Naive thymus-derived CD4-positive, alpha-beta T cell (primary cell): ENCODE data around the gene EFHC1. TPM values are rescaled to one million over a fixed set of nuclear protein-coding genes. Genes with fewer than 3 reads are reported as not detected.

ENCODE experiments used
- ATAC-seq: fragments of 150-1000 bp; cut with Tn5 transposase; 2 replicates; pipeline ENCODE4 v1.10.0; 2021; ENCODE audit warnings: mild to moderate bottlenecking, moderate library complexity
- CTCF ChIA-PET: fragments of 350-600 bp; sonication (Branson Sonifier 250); formaldehyde crosslinking; loops from one replicate; lab custom pipeline; 2021; ENCODE audit warnings: antibody characterized with exemption; lab: Charles Lee
- POLR2A ChIA-PET: fragments of 350-600 bp; sonication (Branson Sonifier 250); formaldehyde crosslinking; loops from one replicate; lab custom pipeline; 2021; ENCODE audit warnings: antibody characterized with exemption, inconsistent platforms; lab: Charles Lee
- DNase-seq, 9 donors: peaks; one replicate each; pipeline versions ENCODE4 v3.0.0 to v3.0.0-alpha.2; 2020 to 2022; ENCODE audit warnings: mixed read lengths in 1 of 9
- H3K27ac ChIP-seq: one replicate; pipeline ENCODE4 v1.7.0; 2013; ENCODE audit warnings: mild to moderate bottlenecking, low read depth, low read length, moderate library complexity
- H3K27me3 ChIP-seq, 2 donors: one replicate each; pipeline ENCODE4 v1.7.0; 2013; ENCODE audit warnings: low read length in 2 of 2, mild to moderate bottlenecking in 2 of 2, moderate library complexity in 2 of 2; ENCODE audit not compliant: control insufficient read depth in 2 of 2, insufficient read depth in 2 of 2
- H3K36me3 ChIP-seq, 3 experiments: 1 replicate in 2 of 3; 2 replicates in 1 of 3; pipeline ENCODE4 v1.7.0; 2013; ENCODE audit warnings: low read length in 3 of 3, mild to moderate bottlenecking in 3 of 3, moderate library complexity in 1 of 3; ENCODE audit not compliant: insufficient read depth in 3 of 3, control insufficient read depth in 2 of 3
- H3K4me1 ChIP-seq, 2 donors: one replicate each; pipeline ENCODE4 v1.7.0; 2013; ENCODE audit warnings: low read length in 2 of 2, mild to moderate bottlenecking in 2 of 2, moderate library complexity in 1 of 2; ENCODE audit not compliant: control insufficient read depth in 2 of 2, insufficient read depth in 2 of 2
- H3K4me3 ChIP-seq: 2 replicates; pipeline ENCODE4 v1.7.0; 2013; ENCODE audit warnings: mild to moderate bottlenecking, low read length
- H3K9me3 ChIP-seq, 3 experiments: 1 replicate in 2 of 3; 2 replicates in 1 of 3; pipeline ENCODE4 v1.7.0; 2013; ENCODE audit warnings: low read length in 3 of 3; ENCODE audit not compliant: control insufficient read depth in 2 of 3
- H3K27ac Mint-ChIP-seq, 9 donors: one replicate each; pipeline ENCODE4 v1.8.0; 2020 to 2022; ENCODE audit warnings: mixed read lengths in 9 of 9, mild to moderate bottlenecking in 8 of 9, moderate library complexity in 5 of 9, inconsistent platforms in 2 of 9
- H3K27me3 Mint-ChIP-seq, 5 donors: one replicate each; pipeline ENCODE4 v1.8.0; 2021 to 2022; ENCODE audit warnings: mixed read lengths in 5 of 5, mild to moderate bottlenecking in 1 of 5
- H3K36me3 Mint-ChIP-seq, 5 donors: one replicate each; pipeline ENCODE4 v1.8.0; 2020 to 2022; ENCODE audit warnings: mixed read lengths in 5 of 5, mild to moderate bottlenecking in 3 of 5, inconsistent platforms in 1 of 5
- H3K4me1 Mint-ChIP-seq, 7 donors: one replicate each; pipeline ENCODE4 v1.8.0; 2020 to 2022; ENCODE audit warnings: mixed read lengths in 7 of 7, mild to moderate bottlenecking in 3 of 7, inconsistent platforms in 1 of 7
- H3K4me3 Mint-ChIP-seq, 10 donors: one replicate each; pipeline ENCODE4 v1.8.0; 2020 to 2022; ENCODE audit warnings: mild to moderate bottlenecking in 10 of 10, mixed read lengths in 10 of 10, moderate library complexity in 6 of 10, inconsistent platforms in 2 of 10
- H3K9me3 Mint-ChIP-seq, 11 donors: one replicate each; pipeline ENCODE4 v1.8.0; 2020 to 2022; ENCODE audit warnings: mixed read lengths in 11 of 11, mild to moderate bottlenecking in 4 of 11, inconsistent platforms in 1 of 11, moderate library complexity in 1 of 11
- intact Hi-C, 2 donors: fragments of 100-400 bp; cut with micrococcal nuclease; formaldehyde crosslinking; loops; one replicate each; pipeline ENCODE4 v1.15.1; 2023
- polyA plus RNA-seq, 2 donors: library from polyadenylated mRNA; unstranded; fragments of 300-500 nt; fragmentation: Illumina TruSeq; gene quantifications; one replicate each; pipeline ENCODE4 v1.2.3, GENCODE V29; 2021
- total RNA-seq, 6 experiments: library from RNA in 5 of 6; stranded (reverse) in 5 of 6; gene quantifications; 1 replicate in 5 of 6; 2 replicates in 1 of 6; pipeline ENCODE4 v1.2.3 and lab custom pipeline; 2021 to 2026

The EFHC1 gene
- total and polyA plus RNA-seq, 7 experiments from 2014 or later = 1.9 to 13.8 (median 5.8) TPM

DNA sequence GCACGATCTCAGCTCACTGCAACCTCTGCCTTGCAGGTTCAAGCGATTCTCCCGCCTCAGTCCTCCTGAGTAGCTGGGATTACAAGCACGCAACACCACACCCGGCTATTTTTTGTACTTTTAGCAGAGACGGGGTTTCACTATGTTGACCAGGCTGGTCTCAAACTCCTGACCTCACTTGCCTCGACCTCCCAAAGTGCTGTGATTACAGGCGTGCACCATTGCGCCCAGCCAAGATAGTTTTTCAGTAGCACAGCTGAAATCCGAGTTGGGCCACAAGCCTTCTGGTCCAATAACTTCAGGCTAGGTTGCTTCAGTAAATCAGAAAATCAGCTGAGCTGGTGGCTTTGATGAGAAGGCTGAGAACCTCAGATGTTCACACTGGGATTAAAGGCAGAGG, 91.0 kb downstream of the EFHC1 start:
- no peaks in the 10 kb centered on the region for H3K27me3 ChIP-seq
- peaks cover 0 to 2% (median 0%) of the 10 kb centered on the region in 11 donors for H3K9me3 Mint-ChIP-seq
- H3K4me3 Mint-ChIP-seq = no peak overlapping the region
- ATAC-seq = no peak
- intact Hi-C loops = no loop called here
- H3K9me3 ChIP-seq = no peaks in the 10 kb centered on the region
- no peaks in the 10 kb centered on the region for H3K4me1 ChIP-seq
- peaks cover 0 to 7% (median 0%) of the 10 kb centered on the region in 7 donors for H3K4me1 Mint-ChIP-seq
- H3K36me3 Mint-ChIP-seq = peaks cover 10 to 71% (median 35%) of the 10 kb centered on the region in 5 donors
- DNase-seq = no peak
- ChIA-PET CTCF (interaction anchor here (0.6 kb wide), 1 partner anchor 195 kb away, joined by 4 read pairs; no protein-coding TSS in a partner anchor), POLR2A (no interaction called here)
- H3K4me3 ChIP-seq = no peak overlapping the region
- H3K36me3 ChIP-seq = peaks cover 3 to 64% (median 5%) of the 10 kb centered on the region in 3 experiments
- H3K27me3 Mint-ChIP-seq = no peaks in the 10 kb centered on the region
- no peak overlapping the region for H3K27ac ChIP-seq
- no peak overlapping the region for H3K27ac Mint-ChIP-seq

DNA sequence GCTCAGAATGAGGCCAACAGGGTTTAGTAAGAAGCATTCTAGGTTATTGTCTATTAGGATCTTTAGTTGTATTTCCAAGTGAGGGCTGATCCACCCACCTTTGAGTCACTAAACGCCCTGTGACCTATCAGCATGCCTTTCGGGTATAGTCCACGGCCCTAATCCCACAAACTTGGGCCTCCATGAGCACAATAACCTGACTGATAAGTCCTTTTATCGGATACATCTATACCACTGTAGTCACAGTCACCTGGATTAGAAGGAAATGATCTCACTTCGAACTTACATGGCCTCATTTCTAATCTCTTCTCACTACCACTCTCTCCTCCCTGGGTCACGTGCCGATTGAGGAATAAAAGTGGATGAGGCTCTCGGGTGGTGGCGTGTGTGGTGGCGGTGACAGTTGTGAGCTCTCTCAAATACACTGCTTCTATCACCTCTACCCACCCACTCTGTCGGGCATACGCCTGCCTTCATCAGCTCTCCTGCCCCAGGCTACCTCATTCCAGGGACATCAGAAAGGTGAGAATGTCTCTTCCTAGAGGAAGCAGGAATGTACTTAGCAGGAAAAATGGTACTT, 91.5 kb downstream of the EFHC1 start:
- H3K4me3 ChIP-seq = no peak overlapping the region
- no peak overlapping the region for H3K27ac ChIP-seq
- H3K27me3 ChIP-seq = no peaks in the 10 kb centered on the region
- Mint-ChIP-seq H3K27me3 (no peaks in the 10 kb centered on the region), H3K4me1 (peaks cover 0 to 12% (median 0%) of the 10 kb centered on the region in 7 donors), H3K9me3 (peaks cover 0 to 2% (median 0%) of the 10 kb centered on the region in 11 donors), H3K4me3 (no peak overlapping the region), H3K36me3 (peaks cover 10 to 68% (median 31%) of the 10 kb centered on the region in 5 donors), H3K27ac (peak overlapping the region in 1 of 9 donors; percentile 28)
- peaks cover 3 to 63% (median 5%) of the 10 kb centered on the region in 3 experiments for H3K36me3 ChIP-seq
- no peak for ATAC-seq
- ChIA-PET POLR2A (no interaction called here), CTCF (no interaction called here)
- no peak for DNase-seq
- no peaks in the 10 kb centered on the region for H3K9me3 ChIP-seq
- no peaks in the 10 kb centered on the region for H3K4me1 ChIP-seq
- intact Hi-C loops = no loop called here

GRCh38 chr6:52512199-52512598, 92.1 kb downstream of the EFHC1 start:
- ChIA-PET POLR2A (no interaction called here), CTCF (no interaction called here)
- intact Hi-C loops = no loop called here
- no peak overlapping the region for H3K27ac ChIP-seq
- ATAC-seq = no peak
- peaks cover 10 to 68% (median 31%) of the 10 kb centered on the region in 5 donors for H3K36me3 Mint-ChIP-seq
- peaks cover 0 to 12% (median 0%) of the 10 kb centered on the region in 7 donors for H3K4me1 Mint-ChIP-seq
- H3K4me1 ChIP-seq = no peaks in the 10 kb centered on the region
- H3K4me3 ChIP-seq = no peak overlapping the region
- no peak overlapping the region for H3K4me3 Mint-ChIP-seq
- H3K36me3 ChIP-seq = peaks cover 3 to 64% (median 5%) of the 10 kb centered on the region in 3 experiments
- no peak for DNase-seq
- H3K27ac Mint-ChIP-seq = no peak overlapping the region
- no peaks in the 10 kb centered on the region for H3K9me3 ChIP-seq
- H3K27me3 Mint-ChIP-seq = no peaks in the 10 kb centered on the region
- peaks cover 0 to 2% (median 0%) of the 10 kb centered on the region in 11 donors for H3K9me3 Mint-ChIP-seq
- H3K27me3 ChIP-seq = no peaks in the 10 kb centered on the region

DNA sequence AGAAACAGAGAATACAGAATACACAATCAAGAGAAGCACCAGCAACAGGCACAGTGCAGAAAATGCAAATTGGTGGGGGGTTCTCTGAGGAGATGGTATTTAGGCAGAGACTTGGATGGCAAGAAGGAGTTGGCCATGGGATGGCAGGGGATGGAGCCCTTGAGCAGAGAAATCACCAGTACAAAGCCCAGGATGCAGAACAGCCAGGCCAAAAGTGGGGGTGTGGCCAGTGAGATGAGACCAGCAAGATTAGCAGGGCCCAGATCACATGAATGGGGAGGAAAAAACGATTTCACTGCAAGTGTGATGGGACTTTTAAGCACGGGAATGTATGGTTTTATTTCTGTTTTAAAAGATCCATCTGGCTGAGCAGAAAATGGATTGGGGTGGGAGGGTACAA, 93.3 kb downstream of the EFHC1 start:
- H3K4me1 Mint-ChIP-seq = peaks cover 0 to 19% (median 0%) of the 10 kb centered on the region in 7 donors
- no peaks in the 10 kb centered on the region for H3K27me3 Mint-ChIP-seq
- no peak overlapping the region for H3K27ac ChIP-seq
- intact Hi-C loops = no loop called here
- H3K9me3 ChIP-seq = no peaks in the 10 kb centered on the region
- no peak for ATAC-seq
- peaks cover 3 to 52% (median 5%) of the 10 kb centered on the region in 3 experiments for H3K36me3 ChIP-seq
- H3K4me3 ChIP-seq = no peak overlapping the region
- ChIA-PET POLR2A (no interaction called here), CTCF (no interaction called here)
- no peaks in the 10 kb centered on the region for H3K27me3 ChIP-seq
- no peaks in the 10 kb centered on the region for H3K4me1 ChIP-seq
- DNase-seq = no peak
- peaks cover 0 to 2% (median 0%) of the 10 kb centered on the region in 11 donors for H3K9me3 Mint-ChIP-seq
- H3K36me3 Mint-ChIP-seq = peaks cover 7 to 57% (median 28%) of the 10 kb centered on the region in 5 donors
- H3K4me3 Mint-ChIP-seq = no peak overlapping the region
- H3K27ac Mint-ChIP-seq = peak overlapping the region in 1 of 9 donors; percentile 48

DNA sequence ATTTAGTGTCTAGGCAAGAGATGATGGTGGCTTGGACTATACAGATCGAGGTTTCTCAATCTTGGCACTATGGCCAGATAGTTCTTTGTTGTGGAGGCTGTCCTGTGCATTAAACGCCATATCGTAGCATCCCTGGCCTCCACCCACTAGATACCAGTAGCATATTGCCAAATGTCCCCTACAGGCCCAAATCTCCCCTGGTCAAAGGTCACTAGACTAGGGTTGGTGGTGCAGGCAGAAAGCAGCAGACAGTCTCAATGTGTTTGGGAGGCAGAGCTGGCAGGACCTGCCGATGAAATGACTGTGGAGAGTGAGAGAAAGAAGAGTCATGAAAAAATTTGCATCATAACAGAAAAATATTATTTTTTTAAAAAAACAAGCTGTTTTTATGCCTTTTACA, 93.8 kb downstream of the EFHC1 start:
- no peaks in the 10 kb centered on the region for H3K4me1 ChIP-seq
- intact Hi-C loops = no loop called here
- no peak overlapping the region for H3K27ac ChIP-seq
- Mint-ChIP-seq H3K27ac (peak overlapping the region in 2 of 9 donors; percentile 36 to 48), H3K9me3 (peaks cover 0 to 2% (median 0%) of the 10 kb centered on the region in 11 donors), H3K4me3 (no peak overlapping the region), H3K4me1 (peaks cover 0 to 19% (median 0%) of the 10 kb centered on the region in 7 donors), H3K36me3 (peaks cover 7 to 54% (median 30%) of the 10 kb centered on the region in 5 donors), H3K27me3 (no peaks in the 10 kb centered on the region)
- DNase-seq (no peak), ATAC-seq (no peak)
- H3K9me3 ChIP-seq = no peaks in the 10 kb centered on the region
- ChIA-PET CTCF (no interaction called here), POLR2A (interaction anchor here (0.7 kb wide), 1 partner anchor 282 kb away, joined by 3 read pairs; no protein-coding TSS in a partner anchor)
- H3K4me3 ChIP-seq = no peak overlapping the region
- no peaks in the 10 kb centered on the region for H3K27me3 ChIP-seq
- peaks cover 3 to 50% (median 5%) of the 10 kb centered on the region in 3 experiments for H3K36me3 ChIP-seq

GRCh38 chr6:52514514-52514913, 94.4 kb downstream of the EFHC1 start:
- no peak for DNase-seq
- intact Hi-C loops = no loop called here
- Mint-ChIP-seq H3K27me3 (no peaks in the 10 kb centered on the region), H3K4me1 (peaks cover 0 to 19% (median 0%) of the 10 kb centered on the region in 7 donors), H3K9me3 (peaks cover 0 to 2% (median 0%) of the 10 kb centered on the region in 11 donors), H3K4me3 (no peak overlapping the region), H3K27ac (no peak overlapping the region), H3K36me3 (peaks cover 7 to 54% (median 30%) of the 10 kb centered on the region in 5 donors)
- no peaks in the 10 kb centered on the region for H3K4me1 ChIP-seq
- H3K27me3 ChIP-seq = no peaks in the 10 kb centered on the region
- ATAC-seq = no peak
- ChIA-PET CTCF (no interaction called here), POLR2A (interaction anchor here (0.7 kb wide), 1 partner anchor 283 kb away, joined by 3 read pairs; no protein-coding TSS in a partner anchor)
- no peaks in the 10 kb centered on the region for H3K9me3 ChIP-seq
- peaks cover 3 to 44% (median 5%) of the 10 kb centered on the region in 3 experiments for H3K36me3 ChIP-seq
- no peak overlapping the region for H3K4me3 ChIP-seq
- H3K27ac ChIP-seq = no peak overlapping the region
